HG03571 (cell line): ENCODE results near the gene GSTA3.
"Not testable (repeated sequence)": the region's sequence is repeated elsewhere in the genome, so short reads cannot be mapped to it uniquely, and the experiment has no call there.

ENCODE experiments used
- ATAC-seq: cut with Tn5 transposase; IDR thresholded peaks from one replicate; pipeline ENCODE4 v1.9.1; 2021; ENCODE audit not compliant: unreplicated experiment

Gene GSTA3

DNA sequence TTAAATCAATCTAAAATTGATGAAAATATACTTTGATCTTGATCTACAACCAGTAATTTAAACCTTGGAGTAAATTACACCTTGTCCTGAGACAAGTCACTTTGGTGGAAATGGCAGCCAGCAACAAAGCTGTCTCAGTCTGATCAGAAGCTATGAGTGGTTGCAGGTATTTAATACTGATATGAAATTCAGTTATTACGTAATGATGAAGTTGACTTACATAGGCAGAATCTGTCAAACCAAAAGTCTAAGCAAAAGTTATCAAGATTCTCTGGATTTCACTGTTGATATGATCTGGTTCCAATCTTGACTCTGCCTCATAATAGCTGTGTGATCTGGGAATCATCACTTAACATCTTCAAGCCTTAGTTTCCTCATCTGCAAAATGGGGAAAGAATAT, 41.3 kb downstream of the GSTA3 start:
- ATAC-seq = no peak

DNA sequence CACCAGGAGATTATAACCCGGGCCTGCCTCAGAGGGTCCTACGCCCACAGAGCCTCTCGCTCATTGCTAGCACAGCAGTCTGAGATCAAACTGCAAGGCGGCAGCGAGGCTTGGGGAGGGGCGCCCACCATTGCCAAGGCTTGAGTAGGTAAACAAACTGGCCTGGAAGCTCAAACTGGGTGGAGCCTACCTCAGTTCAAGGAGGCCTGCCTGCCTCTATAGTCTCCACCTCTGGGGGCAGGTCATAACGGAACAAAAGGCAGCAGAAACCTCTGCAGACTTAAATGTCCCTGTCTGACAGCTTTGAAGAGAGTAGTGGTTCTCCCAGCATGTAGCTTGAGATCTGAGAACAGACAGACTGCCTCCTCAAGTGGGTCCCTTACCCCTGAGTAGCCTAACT, 48.3 kb downstream of the GSTA3 start:
- ATAC-seq = not testable (repeated sequence)

GRCh38 chr6:52858416-52858815, 51.1 kb downstream of the GSTA3 start:
- no peak for ATAC-seq

DNA sequence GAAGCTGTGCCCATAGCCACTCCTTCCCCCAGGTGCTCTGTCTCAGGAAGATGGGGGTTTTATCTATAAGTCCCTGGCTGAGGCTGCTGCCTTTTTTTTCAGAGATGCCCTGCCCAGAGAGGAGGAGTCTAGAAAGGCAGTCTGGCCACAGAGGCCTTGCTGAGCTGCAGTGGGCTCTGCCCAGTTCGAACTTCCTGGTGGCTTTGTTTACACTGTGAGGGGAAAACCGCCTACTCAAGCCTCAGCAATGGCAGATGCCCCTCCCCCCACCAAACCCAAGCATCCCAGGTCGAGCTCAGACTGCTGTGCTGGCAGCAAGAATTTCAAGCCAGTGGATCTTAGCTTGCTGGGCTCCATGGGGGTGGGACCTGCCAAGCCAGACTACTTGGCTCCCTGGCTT, 53.4 kb downstream of the GSTA3 start:
- ATAC-seq = not testable (repeated sequence)

DNA sequence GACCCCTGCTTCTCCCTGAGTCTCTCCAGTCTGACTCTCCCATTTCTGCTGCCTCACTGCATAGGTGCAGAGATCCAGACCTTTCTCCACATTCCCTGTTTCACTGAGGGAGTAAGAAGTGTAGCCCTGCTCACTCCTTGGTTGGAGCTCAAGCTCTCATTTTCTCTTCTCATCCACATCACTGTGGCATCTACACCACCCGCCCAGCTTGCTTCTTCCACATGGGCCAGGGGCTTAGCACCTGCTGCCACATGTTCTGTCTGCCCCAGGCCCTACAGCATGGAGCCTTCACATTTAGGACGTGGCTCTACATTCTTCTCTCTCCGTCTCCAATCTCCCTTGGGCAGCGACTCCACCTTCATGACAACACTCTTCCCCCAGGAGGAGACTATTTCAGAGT, 60.4 kb downstream of the GSTA3 start:
- no peak for ATAC-seq
